Activated CD4-positive, CD25-positive, alpha-beta regulatory T cell (primary cell): ENCODE results near the gene PCDHGA3.
"Not testable (repeated sequence)": the region's sequence is repeated elsewhere in the genome, so short reads cannot be mapped to it uniquely, and the experiment has no call there.

Experiments
- DNase-seq, 4 experiments: peaks; one replicate each; lab custom pipeline; 2025; lab: John Stamatoyannopoulos, UW

Gene PCDHGA3

DNA sequence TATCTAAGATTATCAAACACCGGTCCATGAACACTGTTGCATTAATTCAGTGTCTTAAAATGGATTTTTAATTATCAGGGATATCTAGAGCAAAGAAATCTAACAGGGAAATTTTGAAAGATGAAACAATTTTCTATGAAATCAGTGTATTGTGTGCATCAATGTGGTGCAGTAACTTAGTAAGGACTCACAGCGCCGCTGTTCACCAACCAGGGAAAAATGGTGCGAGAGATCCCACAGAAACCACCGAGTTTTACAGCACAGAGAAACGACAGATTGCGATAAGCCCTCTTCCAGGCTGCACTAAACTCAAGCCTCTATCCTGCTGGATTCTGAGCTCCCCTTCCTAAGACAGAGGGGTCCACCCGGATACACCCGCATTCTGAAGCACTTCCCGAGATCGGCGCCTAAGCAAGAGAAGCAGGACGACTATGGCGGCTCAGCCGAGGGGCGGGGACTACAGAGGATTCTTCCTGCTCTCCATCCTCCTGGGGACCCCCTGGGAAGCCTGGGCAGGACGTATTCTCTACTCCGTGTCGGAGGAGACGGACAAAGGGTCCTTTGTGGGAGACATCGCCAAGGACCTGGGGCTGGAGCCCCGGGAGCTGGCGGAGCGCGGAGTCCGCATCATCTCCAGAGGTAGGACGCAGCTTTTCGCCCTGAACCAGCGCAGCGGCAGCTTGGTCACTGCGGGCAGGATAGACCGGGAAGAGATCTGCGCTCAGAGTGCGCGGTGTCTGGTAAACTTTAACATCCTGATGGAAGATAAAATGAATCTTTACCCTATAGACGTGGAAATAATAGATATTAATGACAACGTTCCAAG, 39.1 kb downstream of the PCDHGA3 start, which contains the start of gene PCDHGA7:
Gene PCDHGA7 (plus strand): TSS at position 274 of the 826 bp plus-strand sequence. CDS start 158 bp downstream, at position 432.
- no peak for DNase-seq

DNA sequence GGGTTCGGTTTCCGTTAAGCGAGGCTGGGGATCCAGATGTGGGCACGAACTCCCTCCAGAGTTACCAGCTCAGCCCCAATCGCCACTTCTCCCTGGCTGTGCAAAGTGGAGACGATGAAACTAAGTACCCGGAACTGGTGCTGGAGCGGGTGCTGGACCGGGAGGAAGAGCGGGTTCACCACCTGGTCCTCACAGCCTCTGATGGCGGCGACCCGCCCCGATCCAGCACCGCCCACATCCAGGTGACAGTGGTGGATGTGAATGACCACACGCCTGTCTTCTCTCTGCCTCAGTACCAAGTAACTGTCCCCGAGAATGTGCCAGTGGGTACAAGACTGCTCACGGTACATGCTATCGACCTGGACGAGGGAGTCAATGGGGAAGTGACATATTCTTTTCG, 39.7 kb downstream of the PCDHGA3 start:
- DNase-seq = no peak

DNA sequence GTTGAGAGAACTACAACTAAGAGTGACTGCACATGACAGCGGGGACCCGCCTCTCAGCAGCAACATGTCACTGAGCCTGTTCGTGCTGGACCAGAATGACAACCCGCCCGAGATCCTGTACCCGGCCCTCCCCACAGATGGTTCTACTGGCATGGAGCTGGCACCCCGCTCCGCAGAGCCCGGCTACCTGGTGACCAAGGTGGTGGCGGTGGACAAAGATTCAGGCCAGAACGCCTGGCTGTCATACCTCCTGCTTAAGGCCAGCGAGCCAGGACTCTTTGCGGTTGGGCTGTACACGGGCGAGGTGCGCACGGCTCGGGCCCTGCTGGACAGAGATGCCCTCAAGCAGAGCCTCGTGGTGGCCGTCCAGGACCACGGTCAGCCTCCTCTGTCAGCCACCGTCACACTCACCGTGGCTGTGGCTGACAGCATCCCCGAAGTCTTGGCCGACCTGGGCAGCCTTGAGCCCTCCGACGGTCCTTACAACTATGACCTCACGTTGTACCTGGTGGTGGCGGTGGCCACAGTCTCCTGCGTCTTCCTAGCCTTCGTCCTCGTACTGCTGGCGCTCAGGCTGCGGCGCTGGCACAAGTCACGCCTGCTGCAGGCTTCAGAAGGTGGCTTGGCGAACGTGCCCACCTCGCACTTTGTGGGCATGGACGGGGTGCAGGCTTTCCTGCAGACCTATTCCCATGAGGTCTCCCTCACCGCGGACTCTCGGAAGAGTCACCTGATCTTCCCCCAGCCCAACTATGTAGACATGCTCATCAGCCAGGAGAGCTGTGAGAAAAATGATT, 41.0 kb downstream of the PCDHGA3 start:
- no peak for DNase-seq

DNA sequence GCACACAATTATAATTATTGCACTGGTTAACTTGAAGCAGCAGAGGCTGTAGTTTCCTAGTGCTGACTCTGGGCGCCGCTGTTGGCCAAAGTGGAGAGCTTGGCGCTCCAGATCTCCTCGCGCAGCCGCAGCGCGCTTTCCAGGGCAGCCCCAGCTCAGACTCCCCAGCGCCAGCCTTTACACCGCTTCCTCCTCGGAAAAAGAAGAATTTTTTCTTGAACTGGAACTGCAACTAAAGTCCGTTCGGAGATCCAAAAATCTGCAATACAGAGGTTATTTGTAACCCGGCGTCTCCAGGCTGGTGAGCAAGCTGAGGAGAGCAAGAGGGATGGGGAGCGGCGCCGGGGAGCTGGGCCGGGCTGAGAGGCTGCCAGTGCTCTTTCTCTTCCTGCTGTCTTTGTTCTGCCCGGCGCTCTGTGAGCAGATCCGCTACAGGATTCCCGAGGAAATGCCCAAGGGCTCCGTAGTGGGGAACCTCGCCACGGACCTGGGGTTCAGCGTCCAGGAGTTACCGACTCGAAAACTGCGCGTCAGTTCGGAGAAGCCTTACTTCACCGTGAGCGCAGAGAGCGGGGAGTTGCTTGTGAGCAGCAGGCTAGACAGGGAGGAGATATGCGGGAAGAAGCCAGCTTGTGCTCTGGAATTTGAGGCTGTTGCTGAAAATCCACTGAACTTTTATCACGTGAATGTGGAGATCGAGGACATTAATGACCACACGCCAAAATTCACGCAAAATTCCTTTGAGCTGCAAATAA, 44.1 kb downstream of the PCDHGA3 start, which contains the start of gene PCDHGB4:
Gene PCDHGB4 (plus strand): TSS at position 142 of the 755 bp plus-strand sequence. CDS start 187 bp downstream, at position 329.
- not testable (repeated sequence) for DNase-seq

DNA sequence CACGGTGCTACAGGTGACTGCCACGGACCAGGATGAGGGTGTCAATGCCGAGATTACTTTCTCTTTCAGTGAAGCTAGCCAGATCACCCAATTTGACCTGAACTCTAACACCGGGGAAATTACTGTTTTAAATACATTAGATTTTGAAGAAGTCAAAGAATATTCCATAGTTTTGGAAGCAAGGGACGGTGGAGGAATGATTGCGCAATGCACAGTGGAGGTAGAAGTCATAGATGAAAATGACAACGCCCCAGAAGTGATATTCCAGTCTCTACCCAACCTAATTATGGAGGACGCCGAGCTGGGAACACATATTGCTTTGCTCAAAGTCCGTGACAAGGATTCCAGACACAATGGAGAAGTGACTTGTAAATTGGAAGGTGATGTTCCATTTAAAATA, 45.0 kb downstream of the PCDHGA3 start:
- no peak for DNase-seq

DNA sequence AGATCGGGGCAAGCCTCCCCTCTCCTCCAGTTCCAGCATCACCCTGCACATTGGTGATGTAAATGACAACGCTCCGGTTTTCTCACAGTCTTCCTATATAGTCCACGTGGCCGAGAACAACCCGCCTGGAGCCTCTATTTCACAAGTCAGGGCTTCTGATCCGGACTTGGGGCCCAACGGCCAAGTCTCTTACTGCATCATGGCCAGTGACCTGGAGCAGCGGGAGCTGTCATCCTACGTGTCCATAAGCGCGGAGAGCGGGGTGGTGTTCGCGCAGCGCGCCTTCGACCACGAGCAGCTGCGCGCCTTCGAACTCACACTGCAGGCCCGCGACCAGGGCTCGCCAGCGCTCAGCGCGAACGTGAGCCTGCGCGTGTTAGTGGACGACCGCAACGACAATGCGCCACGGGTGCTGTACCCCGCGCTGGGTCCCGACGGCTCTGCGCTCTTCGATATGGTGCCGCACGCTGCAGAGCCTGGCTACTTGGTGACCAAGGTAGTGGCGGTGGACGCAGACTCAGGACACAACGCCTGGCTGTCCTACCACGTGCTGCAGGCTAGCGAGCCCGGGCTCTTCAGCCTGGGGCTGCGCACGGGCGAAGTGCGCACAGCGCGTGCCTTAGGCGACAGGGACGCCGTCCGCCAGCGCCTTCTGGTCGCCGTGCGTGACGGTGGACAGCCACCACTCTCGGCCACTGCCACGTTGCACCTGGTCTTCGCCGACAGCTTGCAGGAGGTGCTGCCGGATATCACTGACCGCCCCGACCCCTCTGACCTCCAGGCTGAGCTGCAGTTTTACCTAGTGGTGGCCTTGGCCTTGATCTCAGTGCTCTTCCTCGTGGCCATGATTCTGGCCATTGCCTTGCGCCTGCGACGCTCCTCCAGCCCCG, 45.8 kb downstream of the PCDHGA3 start:
- DNase-seq = no peak

DNA sequence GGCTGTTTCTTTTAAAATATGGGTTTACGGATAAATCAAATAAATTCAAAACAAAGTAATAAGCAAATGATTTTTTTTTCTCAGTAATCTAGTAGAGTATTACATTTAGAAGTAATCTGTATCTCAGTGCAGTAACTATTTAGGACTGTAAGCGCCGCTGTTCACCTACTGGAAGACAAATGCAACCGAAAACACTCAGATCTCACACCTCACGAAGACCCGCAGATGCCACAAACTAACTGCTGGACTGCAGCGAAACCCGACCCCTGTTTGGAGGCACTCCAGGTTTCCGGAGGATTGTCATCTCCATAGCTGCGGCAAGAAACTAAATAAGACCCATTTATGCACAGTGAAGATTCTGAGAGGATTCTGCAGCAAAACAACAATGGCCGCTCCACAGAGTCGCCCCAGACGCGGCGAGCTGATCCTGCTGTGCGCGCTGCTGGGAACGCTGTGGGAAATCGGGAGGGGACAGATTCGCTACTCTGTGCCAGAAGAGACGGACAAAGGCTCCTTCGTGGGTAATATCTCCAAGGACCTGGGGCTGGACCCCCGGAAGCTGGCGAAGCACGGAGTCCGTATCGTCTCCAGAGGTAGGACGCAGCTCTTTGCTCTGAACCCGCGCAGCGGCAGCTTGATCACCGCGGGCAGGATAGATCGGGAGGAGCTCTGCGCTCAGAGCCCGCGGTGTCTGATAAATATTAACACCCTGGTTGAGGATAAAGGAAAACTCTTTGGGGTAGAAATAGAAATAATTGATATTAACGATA, 49.0 kb downstream of the PCDHGA3 start, which contains the start of gene PCDHGA8:
Gene PCDHGA8 (plus strand): TSS at position 205 of the 770 bp plus-strand sequence. CDS start 181 bp downstream, at position 386.
- no peak for DNase-seq

DNA sequence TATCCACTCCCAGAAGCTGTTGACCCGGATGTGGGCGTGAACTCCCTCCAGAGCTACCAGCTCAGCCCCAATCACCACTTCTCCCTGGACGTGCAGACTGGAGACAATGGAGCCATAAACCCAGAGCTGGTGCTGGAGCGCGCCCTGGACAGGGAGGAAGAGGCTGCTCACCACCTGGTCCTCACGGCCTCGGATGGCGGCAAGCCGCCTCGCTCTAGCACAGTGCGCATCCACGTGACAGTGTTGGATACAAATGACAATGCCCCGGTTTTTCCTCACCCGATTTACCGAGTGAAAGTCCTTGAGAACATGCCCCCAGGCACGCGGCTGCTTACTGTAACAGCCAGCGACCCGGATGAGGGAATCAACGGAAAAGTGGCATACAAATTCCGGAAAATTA, 49.6 kb downstream of the PCDHGA3 start:
- no peak for DNase-seq

DNA sequence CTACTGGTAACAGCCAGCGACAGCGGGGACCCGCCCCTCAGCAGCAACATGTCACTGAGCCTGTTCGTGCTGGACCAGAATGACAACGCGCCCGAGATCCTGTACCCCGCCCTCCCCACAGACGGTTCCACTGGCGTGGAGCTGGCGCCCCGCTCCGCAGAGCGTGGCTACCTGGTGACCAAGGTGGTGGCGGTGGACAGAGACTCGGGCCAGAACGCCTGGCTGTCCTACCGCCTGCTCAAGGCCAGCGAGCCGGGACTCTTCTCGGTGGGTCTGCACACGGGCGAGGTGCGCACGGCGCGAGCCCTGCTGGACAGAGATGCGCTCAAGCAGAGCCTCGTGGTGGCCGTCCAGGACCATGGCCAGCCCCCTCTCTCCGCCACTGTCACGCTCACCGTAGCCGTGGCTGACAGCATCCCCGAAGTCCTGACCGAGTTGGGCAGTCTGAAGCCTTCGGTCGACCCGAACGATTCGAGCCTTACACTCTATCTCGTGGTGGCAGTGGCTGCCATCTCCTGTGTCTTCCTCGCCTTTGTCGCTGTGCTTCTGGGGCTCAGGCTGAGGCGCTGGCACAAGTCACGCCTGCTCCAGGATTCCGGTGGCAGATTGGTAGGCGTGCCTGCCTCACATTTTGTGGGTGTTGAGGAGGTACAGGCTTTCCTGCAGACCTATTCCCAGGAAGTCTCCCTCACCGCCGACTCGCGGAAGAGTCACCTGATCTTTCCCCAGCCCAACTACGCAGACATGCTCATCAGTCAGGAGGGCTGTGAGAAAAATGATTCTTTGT, 51.0 kb downstream of the PCDHGA3 start:
- DNase-seq = not testable (repeated sequence)
